ENCODE measurements around the gene ZMYM2.

ZMYM2 gene

DNA sequence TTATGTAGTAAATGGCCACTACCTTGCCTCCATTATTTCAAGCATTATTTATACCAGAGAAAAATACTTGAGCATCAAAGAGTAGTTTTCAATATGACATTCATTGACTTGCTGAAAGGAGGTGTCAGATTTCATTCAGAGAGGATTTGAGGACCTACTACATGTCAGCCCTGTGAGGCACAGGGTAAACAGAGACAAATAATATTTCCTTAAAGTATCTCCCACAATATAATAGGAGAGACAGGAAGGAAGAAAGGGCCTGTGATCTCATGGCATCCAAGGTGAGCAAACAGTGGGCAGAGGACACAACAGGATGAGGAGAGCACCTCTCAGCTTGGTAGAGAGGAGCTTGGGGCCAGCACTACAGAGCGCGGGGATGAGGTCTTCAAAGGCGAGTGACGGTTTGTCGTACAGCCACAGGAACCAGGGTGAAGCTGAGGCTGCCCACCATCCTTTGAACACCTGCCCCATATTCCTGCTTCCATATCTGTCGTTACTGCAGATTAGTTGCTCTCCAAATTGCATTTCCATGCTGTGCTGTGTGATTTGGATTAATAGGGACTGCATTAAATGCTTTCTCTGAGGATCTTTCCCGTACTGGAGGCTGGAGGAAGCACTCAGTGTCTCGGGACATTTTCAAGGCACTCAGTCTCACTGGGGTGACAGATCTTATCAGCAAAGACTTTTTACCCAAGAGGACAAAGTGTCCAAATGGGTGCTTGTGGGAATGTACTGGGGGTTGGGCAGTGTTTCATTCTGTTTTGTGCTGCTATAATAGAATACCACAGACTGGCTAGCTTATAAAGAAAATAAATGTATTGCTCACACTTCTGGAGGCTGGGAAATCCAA is 143.2 kb downstream of the ZMYM2 start:
- no peak for DNase-seq (ENCODE audit: low read depth, low spot score)
- H3K4me3 ChIP-seq (ENCODE audit: low read depth, low read length): no peak overlapping the region
- no peak for TF ChIP-seq CTCF (IDR thresholded peaks at IDR 0.05; ENCODE audit: insufficient read depth, low read length, missing control alignments)
- ChIA-PET POLR2A (interaction anchor here (0.7 kb wide), 1 partner anchor 46 kb away, joined by 4 read pairs; no protein-coding TSS in a partner anchor), CTCF (interaction anchor here (0.6 kb wide), 1 partner anchor 26 kb away, joined by 3 read pairs; no protein-coding TSS in a partner anchor)

DNA sequence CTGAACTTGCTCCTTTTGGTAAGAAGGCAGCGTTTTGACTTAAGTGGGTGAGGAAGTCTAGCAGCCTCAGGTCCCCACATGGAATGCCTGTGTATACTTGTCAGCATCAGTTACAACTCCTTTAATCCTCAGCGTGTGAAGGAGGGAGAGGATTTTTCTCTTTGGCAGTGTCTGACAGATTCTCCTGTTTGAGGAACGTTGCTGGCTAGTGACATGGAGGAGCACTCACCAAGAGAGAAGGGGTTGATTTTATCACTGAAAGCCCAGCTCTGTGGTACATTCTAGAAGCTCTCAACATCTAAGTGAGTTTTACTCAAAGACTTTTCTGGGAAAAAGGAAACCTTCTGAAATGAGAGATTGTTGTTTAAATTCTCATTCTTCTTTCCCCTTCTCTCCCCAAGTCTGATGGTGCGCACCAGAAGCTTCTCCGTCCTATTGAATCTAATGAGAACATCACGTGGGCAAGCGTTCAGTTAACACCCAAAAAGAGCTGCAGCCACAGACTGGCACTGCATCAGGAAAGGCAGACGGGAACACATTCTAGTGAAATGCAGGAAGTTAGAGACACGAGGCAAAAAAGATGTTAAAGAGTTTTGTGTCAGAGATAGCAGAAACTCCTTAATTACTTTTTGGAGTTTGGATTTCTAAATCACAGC is 144.1 kb downstream of the ZMYM2 start:
- TF ChIP-seq CTCF (IDR thresholded peaks at IDR 0.05; ENCODE audit: insufficient read depth, low read length, missing control alignments): no peak
- ChIA-PET POLR2A (no interaction called here), CTCF (interaction anchor here (0.9 kb wide), 1 partner anchor 25 kb away, joined by 3 read pairs; no protein-coding TSS in a partner anchor)
- DNase-seq (ENCODE audit: low read depth, low spot score): no peak
- no peak overlapping the region for H3K4me3 ChIP-seq (ENCODE audit: low read depth, low read length)

DNA sequence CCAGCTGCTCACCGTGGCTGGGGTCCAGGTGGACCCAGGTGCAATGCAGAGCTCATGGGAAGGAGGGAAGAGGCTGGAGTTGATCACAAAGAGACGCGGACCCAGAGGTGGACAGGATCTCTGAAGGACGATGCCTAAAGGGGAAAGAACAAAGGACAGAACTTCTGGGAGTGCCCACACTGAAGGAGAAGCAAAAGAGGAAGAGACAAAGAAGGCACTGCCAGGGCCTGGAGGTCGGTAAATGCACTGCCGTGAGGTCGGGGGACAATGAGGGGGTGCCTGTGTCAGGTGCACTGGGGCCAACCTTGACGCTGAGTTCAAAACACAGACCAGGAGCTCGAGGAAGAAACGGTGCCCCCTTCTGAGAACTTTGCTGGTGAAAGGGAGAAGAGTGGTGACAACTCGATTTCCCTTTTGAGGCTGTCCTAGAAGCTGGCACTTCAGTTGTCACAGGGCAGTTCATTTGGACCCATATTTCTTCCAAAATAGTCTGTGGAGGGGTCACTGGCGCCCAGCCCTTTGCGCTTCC is 146.7 kb downstream of the ZMYM2 start:
- H3K4me3 ChIP-seq (ENCODE audit: low read depth, low read length): no peak overlapping the region
- no peak for DNase-seq (ENCODE audit: low read depth, low spot score)
- CTCF ChIA-PET: no interaction called here
- POLR2A ChIA-PET: no interaction called here
- TF ChIP-seq CTCF (IDR thresholded peaks at IDR 0.05; ENCODE audit: insufficient read depth, low read length, missing control alignments): no peak

DNA sequence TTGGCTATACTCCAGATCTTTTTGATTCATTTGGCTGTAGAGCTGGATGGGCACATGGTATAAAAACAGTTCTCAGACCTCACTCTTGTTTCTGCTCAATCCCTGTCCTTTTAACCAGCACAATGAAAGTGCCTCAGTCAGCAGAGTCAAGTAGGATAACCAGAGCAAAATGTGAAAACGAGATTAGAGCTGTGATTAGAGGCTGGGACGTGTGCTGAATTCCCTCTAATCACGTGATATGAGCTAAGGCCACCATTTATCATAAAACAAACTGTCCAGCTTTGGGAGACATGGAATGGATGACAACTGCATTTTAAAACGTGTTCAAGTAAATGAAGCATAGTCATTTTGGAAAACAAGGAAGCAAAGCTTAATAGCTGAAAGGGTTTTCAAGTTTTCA is 148.2 kb downstream of the ZMYM2 start:
- H3K4me3 ChIP-seq (ENCODE audit: low read depth, low read length): no peak overlapping the region
- CTCF ChIA-PET: interaction anchor here (0.9 kb wide), 1 partner anchor 11 kb away, joined by 3 read pairs; no protein-coding TSS in a partner anchor
- DNase-seq (ENCODE audit: low read depth, low spot score): no peak
- POLR2A ChIA-PET: no interaction called here
- TF ChIP-seq CTCF (IDR thresholded peaks at IDR 0.05; ENCODE audit: insufficient read depth, low read length, missing control alignments): no peak

DNA sequence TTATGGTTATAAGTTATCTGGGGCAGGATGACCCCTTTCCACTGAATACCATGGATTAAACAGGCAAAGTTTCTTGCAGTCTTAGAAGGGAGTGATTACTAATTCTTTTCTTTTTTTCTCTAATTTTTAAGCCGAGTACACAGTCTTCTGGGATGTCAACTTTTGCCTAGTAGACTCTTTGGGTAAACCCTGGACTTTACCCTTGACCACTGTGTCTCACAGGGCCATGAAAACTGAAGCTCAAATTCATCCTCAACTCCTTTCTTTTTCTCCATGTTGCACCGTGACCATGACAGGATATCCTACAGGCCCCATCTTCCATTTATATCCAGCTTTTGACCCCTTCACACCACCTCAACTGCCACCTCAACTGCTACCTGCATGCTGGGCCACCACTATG is 150.5 kb downstream of the ZMYM2 start:
- POLR2A ChIA-PET: no interaction called here
- TF ChIP-seq CTCF (IDR thresholded peaks at IDR 0.05; ENCODE audit: insufficient read depth, low read length, missing control alignments): no peak
- CTCF ChIA-PET: interaction anchor here (1.4 to 2.5 kb wide), 3 partner anchors 9 to 125 kb away, joined by 3 to 8 read pairs (median 6); no protein-coding TSS in a partner anchor

GRCh38 chr13:20114066-20114610 is 155.6 kb downstream of the ZMYM2 start:
- POLR2A ChIA-PET: no interaction called here
- no peak for TF ChIP-seq CTCF (IDR thresholded peaks at IDR 0.05; ENCODE audit: insufficient read depth, low read length, missing control alignments)
- DNase-seq (ENCODE audit: low read depth, low spot score): no peak
- H3K4me3 ChIP-seq (ENCODE audit: low read depth, low read length): no peak overlapping the region
- CTCF ChIA-PET: no interaction called here

More for the DNA sequence above, 150.5 kb downstream of the ZMYM2 start:
- H3K4me3 ChIP-seq (ENCODE audit: low read depth, low read length): no peak overlapping the region
- no peak for DNase-seq (ENCODE audit: low read depth, low spot score)
